Thymus (tissue), 14 donors: Measurements from ENCODE around the gene KMO. TPM values are rescaled to one million over a fixed set of nuclear protein-coding genes. Genes with fewer than 3 reads are reported as not detected.

Source experiments
- DNase-seq, 9 donors: peaks; one replicate each; pipeline ENCODE4 v3.0.0-alpha.2; 2013; ENCODE audit warnings: low spot score in 9 of 9, low read depth in 6 of 9, missing footprints in 1 of 9
- H3K27ac ChIP-seq, 2 donors: one replicate each; pipeline ENCODE4 v1.5.1; 2013; ENCODE audit warnings: control low read depth in 1 of 2, low read depth in 1 of 2, low read length in 1 of 2, mild to moderate bottlenecking in 1 of 2, moderate library complexity in 1 of 2
- H3K27me3 ChIP-seq, 2 donors: one replicate each; pipeline ENCODE4 v1.5.1; 2013; ENCODE audit warnings: low read length in 1 of 2; ENCODE audit not compliant: control insufficient read depth in 2 of 2, insufficient read depth in 1 of 2
- H3K36me3 ChIP-seq, 2 donors: one replicate each; pipeline ENCODE4 v1.5.1; 2013; ENCODE audit warnings: low read length in 1 of 2, mild to moderate bottlenecking in 1 of 2, moderate library complexity in 1 of 2; ENCODE audit not compliant: control insufficient read depth in 2 of 2, insufficient read depth in 2 of 2
- H3K4me1 ChIP-seq, 2 donors: one replicate each; pipeline ENCODE4 v1.5.1; 2013; ENCODE audit warnings: low read length in 2 of 2; ENCODE audit not compliant: control insufficient read depth in 2 of 2, insufficient read depth in 2 of 2
- H3K4me3 ChIP-seq, 2 donors: one replicate each; pipeline ENCODE4 v1.5.1; 2013; ENCODE audit warnings: low read length in 2 of 2, control low read depth in 1 of 2, mild to moderate bottlenecking in 1 of 2
- H3K9me3 ChIP-seq, 2 donors: one replicate each; pipeline ENCODE4 v1.5.1; 2013; ENCODE audit warnings: low read length in 1 of 2, mild to moderate bottlenecking in 1 of 2; ENCODE audit not compliant: control insufficient read depth in 2 of 2, insufficient read depth in 1 of 2
- WGBS: extraction: QIAGEN DNeasy Blood & Tissue Kit; methylation state at CpG from one replicate; pipeline ENCODE4 v1.1.7; 2013; 5-methylcytosine and 5-hydroxymethylcytosine counted together
- long read RNA-seq, 10 donors: transcript quantifications; one replicate each; lab custom pipeline, GENCODE V29; 2026
- polyA plus RNA-seq: library from polyadenylated mRNA; stranded (reverse); fragments of 200-250 nt; gene quantifications from one replicate; pipeline ENCODE4 v1.2.3, GENCODE V29; 2013
- total RNA-seq: library from RNA; stranded (reverse); fragments of 120-200 nt; gene quantifications from one replicate; pipeline ENCODE4 v1.2.4, GENCODE V29; 2013
- donor health status: healthy.

Gene KMO
- total RNA-seq (0.94 TPM), polyA plus RNA-seq (3.0 TPM)
- long read RNA-seq, donor 1, result 0 reads
- long read RNA-seq, donor 2, partial matches to known transcripts, result 0 of 1 reads
- long read RNA-seq, donor 2, other reads (novel, unspliced or antisense), result 0 of 1 reads
- long read RNA-seq, donor 3, result 0 reads
- long read RNA-seq, donor 4, result 0 reads
- long read RNA-seq, donor 5, partial matches to known transcripts, result 0 of 18 reads
- long read RNA-seq, donor 5, other reads (novel, unspliced or antisense), result 18 of 18 reads
- long read RNA-seq, donor 6, partial matches to known transcripts, result 10 of 28 reads
- long read RNA-seq, donor 6, other reads (novel, unspliced or antisense), result 18 of 28 reads
- long read RNA-seq, donor 7, partial matches to known transcripts, result 0 of 6 reads
- long read RNA-seq, donor 7, other reads (novel, unspliced or antisense), result 6 of 6 reads
- long read RNA-seq, donor 8, result 0 reads
- long read RNA-seq, donor 9, result 0 reads
- long read RNA-seq, donor 10, result 0 reads

DNA sequence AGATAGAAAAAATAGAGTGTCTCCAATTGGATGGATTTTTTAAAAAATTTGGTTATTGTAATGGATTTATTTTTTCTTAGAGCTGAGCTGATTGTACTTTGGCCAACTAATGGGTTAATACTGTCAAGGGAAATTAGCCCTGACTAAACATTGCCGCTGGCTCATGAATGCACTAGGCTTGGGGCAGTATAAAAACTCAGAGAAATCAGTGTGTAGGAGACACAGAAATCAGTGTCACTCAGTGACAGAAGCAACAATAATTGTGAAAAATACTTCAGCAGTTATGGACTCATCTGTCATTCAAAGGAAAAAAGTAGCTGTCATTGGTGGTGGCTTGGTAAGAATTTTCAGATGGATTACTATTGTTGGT, at the start of gene KMO:
Gene KMO, plus strand, starts transcription at position 217 of the 370 bp plus-strand sequence. Its CDS starts 67 bp downstream, at position 284.
- Histone ChIP-seq H3K4me3 (peak within 1 kb of the TSS; percentile 51), H3K27ac (peak within 1 kb of the TSS in 1 of 2 donors; percentile 62), H3K4me1 (no peaks in the 10 kb centered on the region), H3K27me3 (peaks cover 0 to 2% of the 10 kb centered on the region in 2 donors), H3K9me3 (no peaks in the 10 kb centered on the region), H3K36me3 (no peaks in the 10 kb centered on the region)
- WGBS, result 10% methylated on average over 1 of the region's 1 CpG
- DNase-seq, result no peak

- DNase-seq, result no peak
- Histone ChIP-seq H3K27ac (no peak overlapping the region), H3K9me3 (no peaks in the 10 kb centered on the region), H3K4me1 (no peaks in the 10 kb centered on the region), H3K27me3 (no peaks in the 10 kb centered on the region), H3K36me3 (no peaks in the 10 kb centered on the region), H3K4me3 (no peak overlapping the region)
- WGBS, result 95% methylated on average over 1 of the region's 1 CpG
These were observed 49.4 kb upstream of the KMO start for GRCh38 chr1:241482761-241483250.

DNA sequence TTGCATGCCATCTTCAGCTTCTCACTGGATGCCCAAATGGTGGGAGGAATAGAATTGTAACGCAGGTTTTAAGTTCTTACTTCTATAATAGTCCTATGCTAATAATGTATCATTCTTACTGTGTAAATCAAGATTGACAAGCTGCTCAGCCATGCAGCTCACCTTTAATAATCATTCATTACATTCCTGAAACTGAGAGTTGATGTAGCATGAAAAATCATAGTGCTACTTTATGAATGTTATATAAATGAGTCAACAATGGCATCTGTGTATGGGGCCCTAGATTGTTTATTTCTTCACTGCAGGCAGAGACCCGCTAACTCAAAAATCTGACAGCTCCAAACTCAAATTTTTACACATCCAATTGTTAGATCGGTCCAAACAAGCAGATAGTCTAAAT, 47.0 kb upstream of the KMO start:
- no peaks in the 10 kb centered on the region for H3K4me1 ChIP-seq
- DNase-seq, result no peak
- no peak overlapping the region for H3K4me3 ChIP-seq
- no peaks in the 10 kb centered on the region for H3K36me3 ChIP-seq
- no peaks in the 10 kb centered on the region for H3K9me3 ChIP-seq
- no peaks in the 10 kb centered on the region for H3K27me3 ChIP-seq
- WGBS, result 95% methylated on average over 3 of the region's 3 CpGs
- no peak overlapping the region for H3K27ac ChIP-seq

- Histone ChIP-seq H3K9me3 (no peaks in the 10 kb centered on the region), H3K27me3 (no peaks in the 10 kb centered on the region), H3K4me3 (no peak overlapping the region), H3K27ac (no peak overlapping the region), H3K36me3 (no peaks in the 10 kb centered on the region), H3K4me1 (no peaks in the 10 kb centered on the region)
- WGBS, result 93% methylated on average over 4 of the region's 4 CpGs
- DNase-seq, result peak in 1 of 9 donors; percentile 6
These were observed 46.6 kb upstream of the KMO start for GRCh38 chr1:241485554-241485992.

DNA sequence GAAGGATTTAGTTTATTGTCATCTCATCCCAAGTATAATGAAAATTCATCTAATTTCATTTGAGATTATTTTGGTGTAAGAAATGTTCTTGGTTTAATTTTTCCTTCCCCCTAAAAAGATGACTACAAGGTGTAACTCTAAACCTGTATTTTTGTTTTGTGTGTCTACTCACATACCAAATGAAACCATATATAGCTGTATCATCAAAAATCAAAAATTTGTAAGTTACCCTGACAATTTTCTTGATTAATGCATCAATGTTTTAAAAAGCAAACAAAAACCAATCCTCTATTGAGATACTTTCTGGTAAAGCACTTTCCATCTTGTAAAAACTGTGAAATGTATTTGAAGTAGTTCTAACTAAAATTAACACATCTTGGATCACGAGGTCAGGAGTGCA, 43.4 kb upstream of the KMO start:
- H3K36me3 ChIP-seq, result peaks cover 0 to 3% of the 10 kb centered on the region in 2 donors
- no peak overlapping the region for H3K4me3 ChIP-seq
- DNase-seq, result no peak
- no peaks in the 10 kb centered on the region for H3K27me3 ChIP-seq
- no peak overlapping the region for H3K27ac ChIP-seq
- no peaks in the 10 kb centered on the region for H3K4me1 ChIP-seq
- H3K9me3 ChIP-seq, result no peaks in the 10 kb centered on the region
- 94% methylated on average over 1 of the region's 1 CpG for WGBS

DNA sequence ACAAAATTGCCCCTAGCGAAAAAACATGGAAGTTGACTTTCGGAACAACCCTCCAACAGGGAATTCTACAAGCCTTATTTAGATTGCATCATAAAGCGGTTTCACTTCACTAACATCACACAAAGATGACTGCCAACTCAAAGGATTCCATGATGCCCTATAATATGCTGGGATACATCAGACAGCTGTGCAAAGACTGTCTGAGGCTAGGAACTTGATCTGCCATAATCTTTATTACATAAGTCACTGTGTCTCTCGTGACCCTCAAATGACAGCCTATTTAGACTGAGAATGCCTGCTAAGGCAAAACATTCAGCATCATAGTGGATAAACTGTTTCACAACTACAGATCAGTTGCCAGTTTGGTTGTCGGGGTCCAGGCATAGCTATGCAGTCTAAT, 36.4 kb upstream of the KMO start:
- Histone ChIP-seq H3K4me1 (no peaks in the 10 kb centered on the region), H3K9me3 (no peaks in the 10 kb centered on the region), H3K27me3 (no peaks in the 10 kb centered on the region), H3K36me3 (peaks cover 19 to 48% of the 10 kb centered on the region in 2 donors), H3K27ac (no peak overlapping the region), H3K4me3 (no peak overlapping the region)
- 96% methylated on average over 5 of the region's 5 CpGs for WGBS
- DNase-seq, result no peak

- H3K9me3 ChIP-seq, result no peaks in the 10 kb centered on the region
- H3K27me3 ChIP-seq, result no peaks in the 10 kb centered on the region
- 99% methylated on average over 2 of the region's 2 CpGs for WGBS
- H3K4me1 ChIP-seq, result no peaks in the 10 kb centered on the region
- H3K27ac ChIP-seq, result no peak overlapping the region
- DNase-seq, result peak in 1 of 9 donors; percentile 14
- H3K36me3 ChIP-seq, result peaks cover 35 to 68% of the 10 kb centered on the region in 2 donors
- H3K4me3 ChIP-seq, result no peak overlapping the region
These were observed 32.3 kb upstream of the KMO start for GRCh38 chr1:241499910-241500309.

GRCh38 chr1:241503444-241503843, 28.7 kb upstream of the KMO start:
- WGBS, result 98% methylated on average over 6 of the region's 6 CpGs
- no peak overlapping the region for H3K4me3 ChIP-seq

DNA sequence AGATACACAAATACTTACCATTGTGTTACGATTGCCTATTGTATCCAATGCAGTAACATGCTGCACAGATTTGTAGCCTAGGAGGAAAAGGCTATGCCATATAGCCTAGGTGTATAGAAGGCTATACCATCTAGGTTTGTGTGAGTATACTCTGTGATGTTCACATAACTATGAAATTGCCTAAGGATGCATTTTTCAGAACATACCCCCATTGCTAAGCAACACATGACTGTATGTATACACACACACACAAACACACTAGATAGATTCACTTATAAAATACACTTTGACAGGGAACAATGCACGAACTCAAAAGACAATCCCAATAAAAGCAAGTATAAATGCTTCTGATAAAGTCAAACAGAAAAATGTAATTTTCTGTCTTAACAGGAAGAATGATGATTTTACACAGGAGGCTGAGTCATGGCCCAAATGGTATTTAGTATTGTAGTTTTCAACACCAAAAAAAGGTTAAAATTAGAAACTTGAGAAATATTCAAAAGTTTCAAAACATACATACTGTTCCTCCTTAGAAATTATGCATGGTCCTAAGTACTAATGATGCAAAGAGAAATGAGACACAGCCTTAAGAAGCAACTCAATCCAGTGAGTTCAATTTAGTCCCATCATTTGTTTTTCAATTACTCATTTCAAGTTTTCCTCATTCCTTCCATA, 24.9 kb upstream of the KMO start:
- Histone ChIP-seq H3K36me3 (peaks cover 20 to 68% of the 10 kb centered on the region in 2 donors), H3K27me3 (no peaks in the 10 kb centered on the region)
- 98% methylated on average over 2 of the region's 2 CpGs for WGBS

More at GRCh38 chr1:241503444-241503843, 28.7 kb upstream of the KMO start:
- H3K9me3 ChIP-seq, result no peaks in the 10 kb centered on the region
- H3K27me3 ChIP-seq, result no peaks in the 10 kb centered on the region
- DNase-seq, result no peak
- no peaks in the 10 kb centered on the region for H3K4me1 ChIP-seq
- H3K36me3 ChIP-seq, result peaks cover 22 to 56% of the 10 kb centered on the region in 2 donors
- H3K27ac ChIP-seq, result no peak overlapping the region

More for the DNA sequence above, 24.9 kb upstream of the KMO start:
- no peaks in the 10 kb centered on the region for H3K4me1 ChIP-seq
- H3K27ac ChIP-seq, result no peak overlapping the region
- no peak overlapping the region for H3K4me3 ChIP-seq
- no peaks in the 10 kb centered on the region for H3K9me3 ChIP-seq
- no peak for DNase-seq
